Liver (tissue), 9 donors: ENCODE data around the gene CARHSP1. TPM values are rescaled to one million over a fixed set of nuclear protein-coding genes. Genes with fewer than 3 reads are reported as not detected.

ENCODE experiments used
- DNase-seq: peaks from one replicate; pipeline ENCODE4 v3.0.0-alpha.2; 2017; ENCODE audit warnings: low spot score
- H3K27ac ChIP-seq, 2 donors: one replicate each; pipeline ENCODE4 v1.7.0; 2013; ENCODE audit warnings: inconsistent platforms in 2 of 2, low read length in 2 of 2, control low read depth in 1 of 2, low read depth in 1 of 2, mild to moderate bottlenecking in 1 of 2
- H3K27me3 ChIP-seq, 4 donors: one replicate each; pipeline versions ENCODE4 v1.6.1 to v1.7.0; 2013; ENCODE audit warnings: low read length in 3 of 4, inconsistent platforms in 1 of 4, mild to moderate bottlenecking in 1 of 4, moderate library complexity in 1 of 4; ENCODE audit not compliant: control insufficient read depth in 4 of 4, insufficient read depth in 4 of 4
- H3K36me3 ChIP-seq, 4 donors: one replicate each; pipeline versions ENCODE4 v1.6.1 to v1.7.0; 2013; ENCODE audit warnings: low read length in 3 of 4, mild to moderate bottlenecking in 3 of 4, low read depth in 1 of 4, moderate library complexity in 1 of 4; ENCODE audit not compliant: control insufficient read depth in 4 of 4, insufficient read depth in 3 of 4
- H3K4me1 ChIP-seq, 4 donors: one replicate each; pipeline versions ENCODE4 v1.6.1 to v1.7.0; 2013; ENCODE audit warnings: low read length in 3 of 4, mild to moderate bottlenecking in 3 of 4, moderate library complexity in 1 of 4; ENCODE audit not compliant: control insufficient read depth in 4 of 4, insufficient read depth in 4 of 4
- H3K4me3 ChIP-seq, 3 donors: one replicate each; pipeline versions ENCODE4 v1.6.1 to v1.7.0; 2013; ENCODE audit warnings: low read length in 3 of 3, control low read depth in 1 of 3, low read depth in 1 of 3, mild to moderate bottlenecking in 1 of 3
- H3K9ac ChIP-seq, 2 donors: one replicate each; pipeline ENCODE4 v1.7.0; 2013; ENCODE audit warnings: low read length in 2 of 2, mild to moderate bottlenecking in 2 of 2, moderate library complexity in 2 of 2, control low read depth in 1 of 2, low read depth in 1 of 2
- H3K9me3 ChIP-seq, 4 donors: one replicate each; pipeline versions ENCODE4 v1.6.1 to v1.7.0; 2013; ENCODE audit warnings: low read length in 3 of 4; ENCODE audit not compliant: control insufficient read depth in 4 of 4
- ATF3 ChIP-seq: IDR thresholded peaks from 2 replicates; pipeline ENCODE4 v1.6.1; 2016; ENCODE audit warnings: antibody characterized with exemption
- EGR1 ChIP-seq, 2 donors: IDR thresholded peaks; 2 replicates each; pipeline ENCODE4 v1.6.1; 2016 to 2018; ENCODE audit warnings: antibody characterized with exemption in 2 of 2, low read depth in 2 of 2
- FOXA1 ChIP-seq: IDR thresholded peaks from 2 replicates; pipeline ENCODE4 v1.6.1; 2016; ENCODE audit warnings: antibody characterized with exemption
- FOXA2 ChIP-seq: IDR thresholded peaks from 2 replicates; pipeline ENCODE4 v1.6.1; 2016; ENCODE audit warnings: antibody characterized with exemption
- GABPA ChIP-seq, 2 donors: IDR thresholded peaks in 1 of 2; conservative IDR thresholded peaks in 1 of 2; 2 replicates each; pipeline ENCODE4 v1.6.1; 2016; ENCODE audit warnings: antibody characterized with exemption in 2 of 2, mild to moderate bottlenecking in 1 of 2, moderate library complexity in 1 of 2
- HNF4A ChIP-seq, 2 donors: conservative IDR thresholded peaks; 2 replicates each; pipeline ENCODE4 v1.6.1; 2016; ENCODE audit warnings: antibody characterized with exemption in 2 of 2, mild to moderate bottlenecking in 2 of 2
- HNF4G ChIP-seq: IDR thresholded peaks from 2 replicates; pipeline ENCODE4 v1.6.1; 2016; ENCODE audit warnings: antibody characterized with exemption
- JUND ChIP-seq, 2 donors: IDR thresholded peaks; 2 replicates each; pipeline ENCODE4 v1.6.1; 2016; ENCODE audit warnings: antibody characterized with exemption in 2 of 2
- MAX ChIP-seq: IDR thresholded peaks from 2 replicates; pipeline ENCODE4 v1.6.1; 2016; ENCODE audit warnings: antibody characterized with exemption
- NR2F2 ChIP-seq: IDR thresholded peaks from 2 replicates; pipeline ENCODE4 v1.6.1; 2016; ENCODE audit warnings: antibody characterized with exemption
- RAD21 ChIP-seq, 2 donors: IDR thresholded peaks; 2 replicates each; pipeline ENCODE4 v1.6.1; 2016; ENCODE audit warnings: antibody characterized with exemption in 2 of 2, mild to moderate bottlenecking in 2 of 2
- RXRA ChIP-seq, 2 donors: IDR thresholded peaks; 2 replicates each; pipeline ENCODE4 v1.6.1; 2017 to 2018; ENCODE audit warnings: antibody characterized with exemption in 2 of 2, mild to moderate bottlenecking in 1 of 2
- SP1 ChIP-seq: IDR thresholded peaks from 2 replicates; pipeline ENCODE4 v1.6.1; 2018; ENCODE audit warnings: antibody characterized with exemption, mild to moderate bottlenecking
- TAF1 ChIP-seq: conservative IDR thresholded peaks from 2 replicates; pipeline ENCODE4 v1.6.1; 2016; ENCODE audit warnings: antibody characterized with exemption, mild to moderate bottlenecking
- YY1 ChIP-seq: IDR thresholded peaks from 2 replicates; pipeline ENCODE4 v1.6.1; 2016; ENCODE audit warnings: antibody characterized with exemption, mild to moderate bottlenecking
- WGBS: extraction: QIAGEN DNeasy Blood & Tissue Kit; methylation state at CpG from one replicate; pipeline ENCODE4 v1.1.7; 2013; 5-methylcytosine and 5-hydroxymethylcytosine counted together
- polyA plus RNA-seq, 2 donors: library from polyadenylated mRNA; stranded (reverse) in 1 of 2; unstranded in 1 of 2; fragments of 200-250 nt in 1 of 2; fragments of >200 nt in 1 of 2; fragmentation: Nextera tagmentation in 1 of 2; extraction: Ambion mirVana in 1 of 2; gene quantifications; one replicate each; pipeline versions ENCODE4 v1.2.1 to v1.2.3, GENCODE V29; 2013 to 2015
- total RNA-seq, 2 donors: library from RNA; depleted of rRNA; stranded (reverse); fragments of >200 nt; gene quantifications; one replicate each; pipeline ENCODE4 v1.2.3, GENCODE V29; 2014
- TF ChIP-seq, protein P1 (sequence below): IDR thresholded peaks from 2 replicates; pipeline ENCODE4 v1.6.1; 2016; ENCODE audit warnings: antibody characterized with exemption
- TF ChIP-seq, protein P2 (sequence below): fragments of 150-350 bp; IDR thresholded peaks from 2 replicates; pipeline ENCODE4 v1.5.1; 2017; ENCODE audit warnings: improper control_type of control experiment, low read depth, low read length; ENCODE audit not compliant: missing input control
- donor health status: healthy.
- donor health status: healthy.
- donor health status: healthy.
- donor health status: healthy.
- donor health status: healthy.

CARHSP1 gene
- total and polyA plus RNA-seq, 4 donors = 81.2 to 162 (median 119) TPM

DNA sequence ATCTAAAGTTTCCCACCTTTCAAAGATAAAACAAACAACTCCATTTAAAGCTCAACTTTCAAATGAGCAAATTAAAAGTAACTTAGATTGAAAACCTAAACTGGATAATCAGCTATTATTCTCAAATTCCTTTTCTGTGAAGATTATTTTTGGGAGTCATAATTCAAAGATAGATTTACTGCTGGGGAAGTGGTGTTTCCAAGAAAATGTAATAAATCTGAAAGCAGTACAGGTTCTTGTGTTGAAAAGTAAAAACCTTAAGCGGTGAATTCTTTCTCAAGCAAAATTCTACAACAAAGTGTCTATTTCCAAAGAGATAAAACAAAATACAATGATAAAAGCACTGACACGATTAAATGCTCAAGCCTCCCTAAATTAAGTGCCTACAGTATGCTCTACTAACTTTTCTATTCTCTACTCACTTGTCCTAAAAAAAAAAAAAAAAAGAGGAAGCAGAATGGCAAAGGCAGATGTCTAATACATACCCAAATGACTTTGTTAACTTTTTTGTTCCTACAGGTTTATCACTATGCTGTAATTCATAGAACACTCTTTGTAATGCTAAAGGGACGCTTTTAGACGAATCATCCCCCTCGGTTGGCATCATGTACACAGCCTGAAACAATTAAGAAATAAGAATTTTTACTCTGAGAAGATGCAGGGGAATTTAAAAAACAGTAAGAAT, 47.9 kb upstream of the CARHSP1 start:
- 88% methylated on average over 5 of the region's 5 CpGs for WGBS
- no peak for DNase-seq
- Histone ChIP-seq H3K36me3 (peaks cover 8 to 76% (median 59%) of the 10 kb centered on the region in 4 donors), H3K27me3 (no peaks in the 10 kb centered on the region), H3K4me1 (no peaks in the 10 kb centered on the region), H3K27ac (no peak overlapping the region), H3K9ac (no peak overlapping the region), H3K4me3 (no peak overlapping the region), H3K9me3 (no peaks in the 10 kb centered on the region)
- TF ChIP-seq ATF3 (no peak), RAD21 (IDR thresholded peaks at IDR 0.05) (no peak), TAF1 (no peak), EGR1 (IDR thresholded peaks at IDR 0.05; ENCODE audit: low read depth in 2 of 2) (no peak), YY1 (no peak), NR2F2 (no peak), HNF4G (no peak), GABPA (IDR thresholded peaks at IDR 0.05 in 1 of 2, conservative IDR thresholded peaks at IDR 0.05 in 1 of 2) (no peak), RXRA (IDR thresholded peaks at IDR 0.05) (no peak), FOXA1 (no peak), FOXA2 (no peak), JUND (IDR thresholded peaks at IDR 0.05) (no peak), MAX (no peak)
- TF ChIP-seq, protein P1, sequence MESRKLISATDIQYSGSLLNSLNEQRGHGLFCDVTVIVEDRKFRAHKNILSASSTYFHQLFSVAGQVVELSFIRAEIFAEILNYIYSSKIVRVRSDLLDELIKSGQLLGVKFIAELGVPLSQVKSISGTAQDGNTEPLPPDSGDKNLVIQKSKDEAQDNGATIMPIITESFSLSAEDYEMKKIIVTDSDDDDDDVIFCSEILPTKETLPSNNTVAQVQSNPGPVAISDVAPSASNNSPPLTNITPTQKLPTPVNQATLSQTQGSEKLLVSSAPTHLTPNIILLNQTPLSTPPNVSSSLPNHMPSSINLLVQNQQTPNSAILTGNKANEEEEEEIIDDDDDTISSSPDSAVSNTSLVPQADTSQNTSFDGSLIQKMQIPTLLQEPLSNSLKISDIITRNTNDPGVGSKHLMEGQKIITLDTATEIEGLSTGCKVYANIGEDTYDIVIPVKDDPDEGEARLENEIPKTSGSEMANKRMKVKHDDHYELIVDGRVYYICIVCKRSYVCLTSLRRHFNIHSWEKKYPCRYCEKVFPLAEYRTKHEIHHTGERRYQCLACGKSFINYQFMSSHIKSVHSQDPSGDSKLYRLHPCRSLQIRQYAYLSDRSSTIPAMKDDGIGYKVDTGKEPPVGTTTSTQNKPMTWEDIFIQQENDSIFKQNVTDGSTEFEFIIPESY = no peak
- TF ChIP-seq, protein P2, sequence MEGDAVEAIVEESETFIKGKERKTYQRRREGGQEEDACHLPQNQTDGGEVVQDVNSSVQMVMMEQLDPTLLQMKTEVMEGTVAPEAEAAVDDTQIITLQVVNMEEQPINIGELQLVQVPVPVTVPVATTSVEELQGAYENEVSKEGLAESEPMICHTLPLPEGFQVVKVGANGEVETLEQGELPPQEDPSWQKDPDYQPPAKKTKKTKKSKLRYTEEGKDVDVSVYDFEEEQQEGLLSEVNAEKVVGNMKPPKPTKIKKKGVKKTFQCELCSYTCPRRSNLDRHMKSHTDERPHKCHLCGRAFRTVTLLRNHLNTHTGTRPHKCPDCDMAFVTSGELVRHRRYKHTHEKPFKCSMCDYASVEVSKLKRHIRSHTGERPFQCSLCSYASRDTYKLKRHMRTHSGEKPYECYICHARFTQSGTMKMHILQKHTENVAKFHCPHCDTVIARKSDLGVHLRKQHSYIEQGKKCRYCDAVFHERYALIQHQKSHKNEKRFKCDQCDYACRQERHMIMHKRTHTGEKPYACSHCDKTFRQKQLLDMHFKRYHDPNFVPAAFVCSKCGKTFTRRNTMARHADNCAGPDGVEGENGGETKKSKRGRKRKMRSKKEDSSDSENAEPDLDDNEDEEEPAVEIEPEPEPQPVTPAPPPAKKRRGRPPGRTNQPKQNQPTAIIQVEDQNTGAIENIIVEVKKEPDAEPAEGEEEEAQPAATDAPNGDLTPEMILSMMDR = no peak

- Histone ChIP-seq H3K27me3 (no peaks in the 10 kb centered on the region), H3K9ac (no peak overlapping the region), H3K36me3 (peaks cover 10 to 76% (median 57%) of the 10 kb centered on the region in 4 donors), H3K27ac (no peak overlapping the region), H3K4me1 (no peaks in the 10 kb centered on the region), H3K9me3 (no peaks in the 10 kb centered on the region), H3K4me3 (no peak overlapping the region)
- DNase-seq = no peak
- TF ChIP-seq SP1 (no peak), HNF4A (conservative IDR thresholded peaks at IDR 0.05) (no peak), FOXA2 (no peak), MAX (no peak)
- 94% methylated on average over 7 of the region's 7 CpGs for WGBS
These were observed 47.0 kb upstream of the CARHSP1 start for GRCh38 chr16:8915722-8916301.
